Colonic mucosa (tissue), 4 donors: ENCODE measurements around the gene TSC22D1. TPM values are rescaled to one million over a fixed set of nuclear protein-coding genes. Genes with fewer than 3 reads are reported as not detected.

Experiments used
- DNase-seq: peaks from one replicate; pipeline ENCODE4 v3.0.0-alpha.2; 2020
- H3K27ac ChIP-seq: fragments of 200-600 bp; one replicate; pipeline ENCODE4 v1.8.0; 2021
- H3K27me3 ChIP-seq: fragments of 200-600 bp; one replicate; pipeline ENCODE4 v1.8.0; 2021
- H3K36me3 ChIP-seq: fragments of 200-600 bp; one replicate; pipeline ENCODE4 v1.8.0; 2021
- H3K4me1 ChIP-seq: fragments of 200-600 bp; one replicate; pipeline ENCODE4 v1.8.0; 2021; ENCODE audit warnings: mild to moderate bottlenecking
- H3K4me3 ChIP-seq: fragments of 200-600 bp; one replicate; pipeline ENCODE4 v1.8.0; 2021
- H3K9ac ChIP-seq, 2 donors: one replicate each; pipeline ENCODE4 v1.7.0; 2013; ENCODE audit warnings: control low read depth in 2 of 2, low read depth in 2 of 2, low read length in 2 of 2
- H3K9me3 ChIP-seq: fragments of 200-600 bp; one replicate; pipeline ENCODE4 v1.8.0; 2021
- CTCF ChIP-seq: fragments of 200-600 bp; IDR thresholded peaks from one replicate; pipeline ENCODE4 v1.8.0; 2022; ENCODE audit warnings: antibody characterized with exemption, mild to moderate bottlenecking
- intact Hi-C: fragments of 100-400 bp; cut with DNase I; formaldehyde crosslinking; loops from one replicate; pipeline ENCODE4 v1.14.1; 2022
- total RNA-seq, 2 donors: library from RNA; stranded (reverse); fragmentation: NEBNext Ultra II Directional in 1 of 2; extraction: Animal tissue kit (Norgen Biotek cat#: 25700) in 1 of 2; gene quantifications; one replicate each; pipeline ENCODE4 v1.2.1, GENCODE V29; 2021
- donor health status: healthy.
- donor health status: DM: no; HTN: no; CAD: no.
- donor health status: DM: no; HTN: no; CAD: no.

TSC22D1 gene
- 100 to 1,000 TPM; 137 to 231 TPM for total RNA-seq

- Histone ChIP-seq H3K9ac (peak within 1 kb of the TSS; percentile 86 to 89), H3K9me3 (no peaks in the 10 kb centered on the region), H3K4me3 (peak within 1 kb of the TSS; percentile 85), H3K27me3 (no peaks in the 10 kb centered on the region), H3K27ac (peak within 1 kb of the TSS; percentile 97), H3K36me3 (no peaks in the 10 kb centered on the region), H3K4me1 (peaks cover 18% of the 10 kb centered on the region)
- DNase-seq = peak; percentile 65
- no peak for TF ChIP-seq CTCF
- intact Hi-C loops = loop anchor here (10.0 kb wide), 1 partner anchor 91 kb away; no protein-coding TSS in a partner anchor
These were observed at the start of gene TSC22D1 for GRCh38 chr13:44575741-44576350. Gene TSC22D1, minus strand, starts transcription at chr13:44576330. Its CDS starts 256 bp downstream, at chr13:44576074.

- Histone ChIP-seq H3K4me1 (no peaks in the 10 kb centered on the region), H3K9ac (no peak overlapping the region), H3K4me3 (no peak overlapping the region), H3K36me3 (no peaks in the 10 kb centered on the region), H3K27ac (no peak overlapping the region), H3K9me3 (no peaks in the 10 kb centered on the region), H3K27me3 (no peaks in the 10 kb centered on the region)
- TF ChIP-seq CTCF = no peak
- no peak for DNase-seq
- intact Hi-C loops = no loop called here
These were observed 46.6 kb upstream of the TSC22D1 start for GRCh38 chr13:44622708-44623107.

- Histone ChIP-seq H3K4me3 (no peak overlapping the region), H3K27ac (no peak overlapping the region), H3K27me3 (no peaks in the 10 kb centered on the region), H3K9ac (no peak overlapping the region), H3K36me3 (no peaks in the 10 kb centered on the region), H3K4me1 (no peaks in the 10 kb centered on the region), H3K9me3 (no peaks in the 10 kb centered on the region)
- intact Hi-C loops = no loop called here
- no peak for TF ChIP-seq CTCF
- no peak for DNase-seq
These were observed 46.1 kb upstream of the TSC22D1 start for GRCh38 chr13:44622261-44622660.

- DNase-seq = no peak
- H3K4me3 ChIP-seq = no peak overlapping the region
- no peak for TF ChIP-seq CTCF
- H3K27ac ChIP-seq = no peak overlapping the region
- H3K9me3 ChIP-seq = no peaks in the 10 kb centered on the region
- H3K4me1 ChIP-seq = no peaks in the 10 kb centered on the region
- intact Hi-C loops = no loop called here
- no peak overlapping the region for H3K9ac ChIP-seq
- no peaks in the 10 kb centered on the region for H3K27me3 ChIP-seq
- H3K36me3 ChIP-seq = no peaks in the 10 kb centered on the region
These were observed 43.9 kb upstream of the TSC22D1 start for GRCh38 chr13:44620057-44620456.

- no peak overlapping the region for H3K27ac ChIP-seq
- no peak overlapping the region for H3K4me3 ChIP-seq
- H3K36me3 ChIP-seq = no peaks in the 10 kb centered on the region
- no peak for TF ChIP-seq CTCF
- H3K27me3 ChIP-seq = no peaks in the 10 kb centered on the region
- no peaks in the 10 kb centered on the region for H3K9me3 ChIP-seq
- DNase-seq = no peak
- H3K4me1 ChIP-seq = no peaks in the 10 kb centered on the region
- intact Hi-C loops = no loop called here
- no peak overlapping the region for H3K9ac ChIP-seq
These were observed 43.5 kb upstream of the TSC22D1 start for GRCh38 chr13:44619651-44620050.
